Hematopoietic multipotent progenitor cell (in vitro differentiated cells): ENCODE results near the gene ZNF280B. TPM values are rescaled to one million over a fixed set of nuclear protein-coding genes. Genes with fewer than 3 reads are reported as not detected.
"Not testable (repeated sequence)": the region's sequence is repeated elsewhere in the genome, so short reads cannot be mapped to it uniquely, and the experiment has no call there.

Experiments used
- DNase-seq, 3 donors: peaks; one replicate each; pipeline ENCODE4 v3.0.0-alpha.2; 2011 to 2015; ENCODE audit warnings: low read depth in 2 of 3, low spot score in 2 of 3
- total RNA-seq: library from RNA; depleted of rRNA; stranded (reverse); fragments of >200 nt; gene quantifications from one replicate; pipeline ENCODE4 v1.2.3, GENCODE V29; 2012

Gene ZNF280B
- total RNA-seq, 1 donor = 0.81 TPM

GRCh38 chr22:22465782-22466181 lies 42.8 kb downstream of the ZNF280B start:
- no peak for DNase-seq

- no peak for DNase-seq
Observed at GRCh38 chr22:22465094-22465602, 43.4 kb downstream of the ZNF280B start.

GRCh38 chr22:22464541-22465054 lies 43.9 kb downstream of the ZNF280B start:
- DNase-seq = no peak

GRCh38 chr22:22463855-22464540 lies 44.5 kb downstream of the ZNF280B start:
- DNase-seq = peak; percentile 33 to 83 (median 69)

GRCh38 chr22:22462813-22463567 lies 45.6 kb downstream of the ZNF280B start:
- DNase-seq = no peak

- DNase-seq = no peak
Observed at GRCh38 chr22:22461583-22461982, 47.0 kb downstream of the ZNF280B start.

- DNase-seq = no peak
Observed at GRCh38 chr22:22461111-22461510, 47.4 kb downstream of the ZNF280B start.

GRCh38 chr22:22460635-22461034 lies 47.9 kb downstream of the ZNF280B start:
- peak in 1 of 3 donors; percentile 13 for DNase-seq

- DNase-seq = no peak
Observed at GRCh38 chr22:22460060-22460459, 48.5 kb downstream of the ZNF280B start.

- peak in 1 of 3 donors; percentile 8 for DNase-seq
Observed at GRCh38 chr22:22458896-22459588, 49.5 kb downstream of the ZNF280B start.

GRCh38 chr22:22458387-22458786 lies 50.2 kb downstream of the ZNF280B start:
- DNase-seq = no peak

GRCh38 chr22:22454997-22455396 lies 53.5 kb downstream of the ZNF280B start:
- DNase-seq = no peak

GRCh38 chr22:22452996-22453686 lies 55.4 kb downstream of the ZNF280B start:
- no peak for DNase-seq

GRCh38 chr22:22452211-22452610 lies 56.3 kb downstream of the ZNF280B start:
- DNase-seq = no peak

GRCh38 chr22:22450343-22450839 lies 58.2 kb downstream of the ZNF280B start:
- peak in 2 of 3 donors; percentile 62 to 90 for DNase-seq

- no peak for DNase-seq
Observed at GRCh38 chr22:22449819-22450218, 58.7 kb downstream of the ZNF280B start.

GRCh38 chr22:22446517-22446916 lies 62.0 kb downstream of the ZNF280B start:
- DNase-seq = no peak

GRCh38 chr22:22444007-22444589 lies 64.4 kb downstream of the ZNF280B start:
- DNase-seq = not testable (repeated sequence)

GRCh38 chr22:22442928-22443709 lies 65.4 kb downstream of the ZNF280B start:
- DNase-seq = no peak
